ENCODE results near the gene SCYL1.
A peak's percentile ranks its signal among the peaks of the same experiment; 100 is the strongest.
"Not testable (repeated sequence)": the region's sequence is repeated elsewhere in the genome, so short reads cannot be mapped to it uniquely, and the experiment has no call there.

The SCYL1 gene

DNA sequence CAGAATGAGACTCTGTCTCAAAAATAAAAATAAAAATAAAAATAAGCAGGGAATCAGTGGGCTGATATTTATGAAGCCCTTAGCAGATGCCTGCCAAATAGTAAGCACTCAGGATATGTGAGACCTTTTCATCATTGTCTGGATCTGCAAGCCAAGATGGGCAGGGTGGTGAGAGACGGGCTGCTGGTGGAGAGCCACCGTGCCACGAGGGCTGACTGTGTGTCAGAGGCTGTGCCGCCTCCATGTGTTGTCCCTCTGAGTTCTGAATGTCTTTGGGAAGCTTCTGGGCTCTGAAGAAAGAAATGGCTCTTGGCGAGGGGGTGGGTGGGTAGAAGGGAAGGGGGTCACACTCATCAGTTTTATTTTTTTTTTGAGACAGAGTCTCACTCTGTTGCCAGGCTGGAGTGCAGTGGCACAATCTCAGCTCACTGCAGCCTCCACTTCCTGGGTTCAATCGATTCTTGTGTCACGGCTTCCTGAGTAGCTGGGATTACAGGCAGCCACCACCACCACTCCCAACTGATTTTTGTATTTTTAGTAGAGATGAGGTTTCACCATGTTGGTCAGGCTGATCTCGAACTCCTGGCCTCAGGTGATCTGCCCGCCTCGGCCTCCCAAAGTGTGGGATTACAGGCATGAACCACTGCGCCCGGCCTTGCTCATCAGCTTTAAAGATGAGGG, 40.1 kb downstream of the SCYL1 start:
- peaks cover 27% of the 10 kb centered on the region for H3K4me1 ChIP-seq (ENCODE audit: control insufficient read depth, insufficient read depth, low read length)
- not testable (repeated sequence) for H3K27me3 ChIP-seq (ENCODE audit: control insufficient read depth, insufficient read depth, low read length); H3K36me3 ChIP-seq (ENCODE audit: control insufficient read depth, insufficient read depth, low read length); H3K4me3 ChIP-seq (ENCODE audit: low read length); H3K9ac ChIP-seq (ENCODE audit: low read length); H3K9me3 ChIP-seq (ENCODE audit: control insufficient read depth, low read length)

DNA sequence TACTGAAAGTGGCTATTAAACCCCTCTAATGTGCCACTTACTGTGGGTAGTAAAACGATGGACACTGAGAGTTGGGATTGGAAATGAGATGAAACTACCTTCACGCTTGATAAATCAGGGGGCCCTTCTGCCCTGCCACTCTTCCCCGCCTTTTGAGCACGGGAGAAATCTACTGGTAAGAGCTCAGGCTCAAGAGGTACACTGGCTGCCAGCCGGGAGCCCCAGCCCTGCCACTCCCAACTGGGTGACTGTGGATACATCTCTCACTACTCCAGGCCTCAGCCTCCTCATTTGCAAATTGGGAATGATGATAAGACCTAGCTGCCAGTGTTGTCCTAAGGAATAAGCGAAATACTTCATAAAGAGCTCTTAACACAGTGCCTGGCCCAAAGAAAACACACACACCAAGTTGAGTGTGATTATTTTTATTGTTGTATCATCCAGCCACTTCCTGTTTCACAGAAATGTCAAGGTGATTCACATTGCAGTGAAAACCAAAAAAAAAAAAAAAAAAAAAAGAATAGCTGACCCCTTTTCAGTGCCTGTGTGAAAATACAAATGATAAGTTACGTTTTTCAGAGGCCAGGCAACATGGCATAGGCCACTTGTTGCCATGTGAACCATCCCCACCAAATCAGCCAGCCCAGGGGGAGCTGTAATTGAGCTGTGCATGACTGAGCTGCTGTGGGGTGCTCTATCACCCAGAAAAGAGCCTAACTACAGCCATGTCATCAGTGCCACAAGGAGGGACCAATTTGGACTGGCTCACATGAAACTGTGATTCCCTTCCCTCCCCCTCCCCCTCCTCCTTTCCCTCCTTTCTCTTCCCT, 41.0 kb downstream of the SCYL1 start:
- Histone ChIP-seq H3K4me3 (ENCODE audit: low read length) (no peak overlapping the region), H3K27me3 (ENCODE audit: control insufficient read depth, insufficient read depth, low read length) (no peaks in the 10 kb centered on the region), H3K4me1 (ENCODE audit: control insufficient read depth, insufficient read depth, low read length) (peaks cover 23% of the 10 kb centered on the region), H3K9me3 (ENCODE audit: control insufficient read depth, low read length) (no peaks in the 10 kb centered on the region), H3K36me3 (ENCODE audit: control insufficient read depth, insufficient read depth, low read length) (no peaks in the 10 kb centered on the region), H3K9ac (ENCODE audit: low read length) (no peak overlapping the region)

DNA sequence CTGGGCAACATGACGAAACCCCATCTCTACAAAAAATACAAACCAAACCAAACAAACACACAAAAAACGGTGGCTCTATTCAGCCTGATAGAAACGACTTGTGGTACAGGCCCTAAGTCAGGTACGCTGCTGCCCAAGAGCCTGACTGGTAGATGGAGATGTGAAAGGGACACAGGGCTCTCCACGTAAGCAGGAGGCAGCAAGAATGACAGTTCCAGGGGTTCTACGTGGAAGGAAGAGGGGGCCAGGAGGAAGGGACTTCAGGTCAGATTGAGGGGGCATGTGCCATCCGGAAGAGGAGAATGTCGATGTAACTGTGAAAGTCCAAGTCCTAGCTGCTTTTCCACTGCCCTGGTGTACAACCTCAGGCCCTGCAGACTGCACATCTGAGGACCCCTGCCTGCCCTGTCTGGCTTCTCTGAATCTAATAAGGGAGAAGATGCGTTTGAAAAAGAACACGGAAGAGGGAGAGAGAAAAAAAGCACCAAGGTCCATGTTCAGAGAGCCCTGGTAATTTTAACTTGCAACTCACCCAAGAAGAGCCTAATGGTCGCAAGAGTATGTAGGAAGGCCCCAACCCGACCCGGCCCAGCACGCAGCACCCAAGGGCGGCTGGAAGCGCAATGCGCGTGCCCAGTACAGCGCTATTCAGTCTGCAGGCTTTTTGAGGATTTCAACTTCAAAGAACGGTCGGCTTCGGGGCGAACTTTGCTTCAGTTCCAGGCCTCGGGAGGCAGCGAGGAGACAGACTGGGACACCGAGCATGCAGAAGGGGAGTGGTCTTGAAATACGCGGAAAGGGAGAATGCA, 44.5 kb downstream of the SCYL1 start:
- Histone ChIP-seq H3K27me3 (ENCODE audit: control insufficient read depth, insufficient read depth, low read length) (no peaks in the 10 kb centered on the region), H3K4me1 (ENCODE audit: control insufficient read depth, insufficient read depth, low read length) (peaks cover 45% of the 10 kb centered on the region), H3K4me3 (ENCODE audit: low read length) (peak overlapping the region; percentile 91), H3K36me3 (ENCODE audit: control insufficient read depth, insufficient read depth, low read length) (no peaks in the 10 kb centered on the region), H3K9me3 (ENCODE audit: control insufficient read depth, low read length) (no peaks in the 10 kb centered on the region), H3K9ac (ENCODE audit: low read length) (peak overlapping the region; percentile 82)

DNA sequence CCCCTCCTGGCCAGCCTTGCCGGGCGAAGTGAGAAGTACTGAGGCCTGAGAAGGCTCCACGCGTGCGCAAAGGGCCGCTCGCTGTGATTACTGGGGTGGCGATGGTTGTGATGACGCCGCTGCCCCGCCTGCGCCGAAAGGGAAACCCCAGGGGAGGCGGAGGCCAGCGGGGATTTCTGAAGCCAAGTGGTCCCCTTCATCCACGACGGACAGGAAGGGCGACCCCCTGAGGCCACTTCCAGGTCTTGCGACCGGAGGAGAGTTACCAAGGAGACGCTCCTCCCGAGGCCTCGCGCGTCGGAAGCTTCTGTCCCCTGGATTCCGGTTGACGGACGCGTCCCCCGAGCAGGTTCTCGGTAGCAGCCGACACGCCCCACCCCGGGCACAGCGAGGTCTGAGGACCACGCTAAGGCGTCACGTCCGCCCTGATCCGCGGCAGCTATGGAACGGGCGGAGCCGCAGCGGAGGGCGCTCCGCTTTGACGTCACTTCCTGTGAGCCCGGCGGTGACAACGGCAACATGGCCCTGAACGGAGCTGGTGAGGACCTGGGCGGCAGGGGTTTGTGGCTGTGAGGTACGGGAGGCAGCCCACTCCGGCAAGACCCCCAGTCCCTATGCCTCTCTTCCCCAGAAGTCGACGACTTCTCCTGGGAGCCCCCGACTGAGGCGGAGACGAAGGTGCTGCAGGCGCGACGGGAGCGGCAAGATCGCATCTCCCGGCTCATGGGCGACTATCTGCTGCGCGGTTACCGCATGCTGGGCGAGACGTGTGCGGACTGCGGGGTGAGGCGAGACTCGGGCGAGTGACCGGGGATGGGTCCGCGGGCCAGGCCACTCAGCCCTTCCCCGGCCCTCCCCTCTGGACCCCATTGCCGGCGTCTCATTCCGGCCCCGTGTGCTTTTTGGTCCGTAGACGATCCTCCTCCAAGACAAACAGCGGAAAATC, 45.4 kb downstream of the SCYL1 start, which contains the start of gene ZNRD2:
ZNRD2 (plus strand) TSS at position 505 of the 946 bp plus-strand sequence; CDS start at position 520, 15 bp downstream.
- H3K36me3 ChIP-seq (ENCODE audit: control insufficient read depth, insufficient read depth, low read length), result no peaks in the 10 kb centered on the region
- no peaks in the 10 kb centered on the region for H3K9me3 ChIP-seq (ENCODE audit: control insufficient read depth, low read length)
- H3K27me3 ChIP-seq (ENCODE audit: control insufficient read depth, insufficient read depth, low read length), result no peaks in the 10 kb centered on the region
- H3K4me3 ChIP-seq (ENCODE audit: low read length), result peak within 1 kb of the TSS; percentile 91
- peak within 1 kb of the TSS; percentile 82 for H3K9ac ChIP-seq (ENCODE audit: low read length)
- H3K4me1 ChIP-seq (ENCODE audit: control insufficient read depth, insufficient read depth, low read length), result peaks cover 51% of the 10 kb centered on the region

DNA sequence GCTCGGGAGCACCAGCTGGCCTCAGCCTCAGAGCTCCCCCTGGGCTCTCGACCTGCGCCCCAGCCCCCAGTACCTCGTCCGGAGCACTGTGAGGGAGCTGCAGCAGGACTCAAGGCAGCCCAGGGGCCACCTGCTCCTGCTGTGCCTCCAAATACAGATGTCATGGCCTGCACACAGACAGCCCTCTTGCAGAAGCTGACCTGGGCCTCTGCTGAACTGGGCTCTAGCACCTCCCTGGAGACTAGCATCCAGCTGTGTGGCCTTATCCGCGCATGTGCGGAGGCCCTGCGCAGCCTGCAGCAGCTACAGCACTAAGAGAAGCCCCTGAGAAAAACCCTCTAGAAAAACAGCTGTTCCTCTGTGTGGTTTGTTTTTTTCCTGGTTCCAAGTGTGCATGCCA, 46.5 kb downstream of the SCYL1 start:
- Histone ChIP-seq H3K4me1 (ENCODE audit: control insufficient read depth, insufficient read depth, low read length) (peaks cover 58% of the 10 kb centered on the region), H3K4me3 (ENCODE audit: low read length) (peak overlapping the region; percentile 91), H3K27me3 (ENCODE audit: control insufficient read depth, insufficient read depth, low read length) (no peaks in the 10 kb centered on the region), H3K9me3 (ENCODE audit: control insufficient read depth, low read length) (no peaks in the 10 kb centered on the region), H3K36me3 (ENCODE audit: control insufficient read depth, insufficient read depth, low read length) (no peaks in the 10 kb centered on the region), H3K9ac (ENCODE audit: low read length) (no peak overlapping the region)

DNA sequence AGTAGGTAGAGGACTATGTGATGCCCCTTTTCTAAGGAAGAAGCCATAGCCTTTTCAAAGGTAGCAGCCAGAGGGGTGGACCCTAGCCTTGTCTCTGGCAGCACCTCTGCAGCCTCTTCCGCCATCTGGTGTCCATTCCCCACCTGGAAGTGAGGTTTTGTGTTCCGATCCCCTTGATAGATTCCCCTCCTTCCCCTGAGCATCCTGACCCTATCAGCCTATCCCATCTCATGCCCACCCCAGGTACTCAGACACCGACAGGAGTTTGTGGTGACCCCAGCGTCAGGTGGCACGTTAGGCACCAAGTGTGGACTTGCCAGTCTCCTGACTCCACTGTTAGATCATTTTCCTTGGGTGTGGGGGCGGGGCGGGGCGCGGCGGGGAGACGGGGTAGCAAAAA, 47.1 kb downstream of the SCYL1 start:
- Histone ChIP-seq H3K9me3 (ENCODE audit: control insufficient read depth, low read length) (no peaks in the 10 kb centered on the region), H3K36me3 (ENCODE audit: control insufficient read depth, insufficient read depth, low read length) (no peaks in the 10 kb centered on the region), H3K4me1 (ENCODE audit: control insufficient read depth, insufficient read depth, low read length) (peaks cover 63% of the 10 kb centered on the region), H3K27me3 (ENCODE audit: control insufficient read depth, insufficient read depth, low read length) (no peaks in the 10 kb centered on the region), H3K9ac (ENCODE audit: low read length) (no peak overlapping the region), H3K4me3 (ENCODE audit: low read length) (peak overlapping the region; percentile 91)

DNA sequence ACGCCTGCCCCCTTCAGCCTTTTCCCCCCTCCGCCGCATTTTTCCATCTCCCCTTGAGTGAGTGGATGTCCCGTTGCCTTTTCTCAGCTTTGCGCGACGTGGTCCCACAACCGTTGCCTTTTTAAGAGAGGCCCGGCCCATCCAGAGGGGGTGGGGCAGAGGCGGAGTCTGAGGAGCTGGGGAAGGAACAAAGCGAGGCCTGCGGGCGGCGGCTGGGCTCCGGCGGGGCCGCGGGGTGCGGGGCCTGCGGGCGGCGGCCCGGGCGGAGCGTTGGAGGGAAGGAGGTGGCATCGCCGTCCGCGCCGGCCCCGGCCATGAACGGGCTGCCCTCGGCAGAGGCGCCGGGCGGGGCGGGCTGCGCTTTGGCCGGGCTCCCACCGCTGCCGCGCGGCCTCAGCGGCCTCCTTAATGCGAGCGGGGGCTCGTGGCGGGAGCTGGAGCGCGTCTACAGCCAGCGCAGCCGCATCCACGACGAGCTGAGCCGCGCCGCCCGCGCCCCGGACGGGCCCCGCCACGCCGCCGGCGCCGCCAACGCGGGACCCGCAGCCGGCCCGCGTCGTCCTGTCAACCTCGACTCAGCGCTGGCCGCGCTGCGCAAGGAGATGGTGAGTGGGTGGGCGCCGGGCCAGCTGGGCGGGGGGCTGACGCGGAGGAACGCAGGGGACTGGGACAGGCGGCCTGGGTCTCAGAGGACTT, 47.6 kb downstream of the SCYL1 start, which contains the start of gene FAM89B:
FAM89B (plus strand) TSS at position 183 of the 696 bp plus-strand sequence; CDS start at position 315, 132 bp downstream.
- Histone ChIP-seq H3K4me1 (ENCODE audit: control insufficient read depth, insufficient read depth, low read length) (peaks cover 69% of the 10 kb centered on the region), H3K36me3 (ENCODE audit: control insufficient read depth, insufficient read depth, low read length) (no peaks in the 10 kb centered on the region), H3K9ac (ENCODE audit: low read length) (peak within 1 kb of the TSS; percentile 33), H3K27me3 (ENCODE audit: control insufficient read depth, insufficient read depth, low read length) (no peaks in the 10 kb centered on the region), H3K9me3 (ENCODE audit: control insufficient read depth, low read length) (no peaks in the 10 kb centered on the region), H3K4me3 (ENCODE audit: low read length) (peak within 1 kb of the TSS; percentile 91)

DNA sequence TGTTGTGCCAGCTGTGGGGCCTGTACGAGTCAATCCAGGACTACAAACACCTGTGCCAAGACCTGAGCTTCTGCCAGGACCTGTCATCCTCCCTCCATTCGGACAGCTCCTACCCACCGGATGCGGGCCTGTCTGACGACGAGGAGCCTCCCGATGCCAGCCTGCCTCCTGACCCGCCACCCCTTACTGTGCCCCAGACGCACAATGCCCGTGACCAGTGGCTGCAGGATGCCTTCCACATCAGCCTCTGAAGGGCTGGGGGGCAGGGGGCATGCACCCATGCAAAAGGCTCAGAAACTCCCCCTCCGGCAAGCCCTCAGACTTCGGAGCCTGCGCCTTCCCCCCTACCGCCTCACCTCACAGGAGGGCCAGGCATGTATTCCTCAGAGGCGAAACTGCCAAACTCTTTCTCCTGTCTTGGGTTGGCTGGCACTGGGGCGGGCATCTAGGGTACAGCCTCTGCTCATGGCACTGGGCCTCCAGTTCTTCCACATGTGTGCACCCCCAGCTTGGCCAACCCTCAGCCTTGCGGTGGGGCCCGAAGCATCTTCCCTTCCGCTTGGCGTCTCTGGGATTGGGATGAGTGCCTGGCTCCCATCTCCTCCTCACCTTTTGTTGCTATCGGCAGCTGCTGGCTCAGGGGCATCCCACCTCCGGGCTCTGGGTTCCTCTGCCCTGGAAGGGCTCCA, 48.7 kb downstream of the SCYL1 start:
- no peaks in the 10 kb centered on the region for H3K9me3 ChIP-seq (ENCODE audit: control insufficient read depth, low read length)
- H3K27me3 ChIP-seq (ENCODE audit: control insufficient read depth, insufficient read depth, low read length), result no peaks in the 10 kb centered on the region
- H3K4me1 ChIP-seq (ENCODE audit: control insufficient read depth, insufficient read depth, low read length), result peaks cover 75% of the 10 kb centered on the region
- peak overlapping the region; percentile 33 for H3K9ac ChIP-seq (ENCODE audit: low read length)
- no peak overlapping the region for H3K4me3 ChIP-seq (ENCODE audit: low read length)
- no peaks in the 10 kb centered on the region for H3K36me3 ChIP-seq (ENCODE audit: control insufficient read depth, insufficient read depth, low read length)

DNA sequence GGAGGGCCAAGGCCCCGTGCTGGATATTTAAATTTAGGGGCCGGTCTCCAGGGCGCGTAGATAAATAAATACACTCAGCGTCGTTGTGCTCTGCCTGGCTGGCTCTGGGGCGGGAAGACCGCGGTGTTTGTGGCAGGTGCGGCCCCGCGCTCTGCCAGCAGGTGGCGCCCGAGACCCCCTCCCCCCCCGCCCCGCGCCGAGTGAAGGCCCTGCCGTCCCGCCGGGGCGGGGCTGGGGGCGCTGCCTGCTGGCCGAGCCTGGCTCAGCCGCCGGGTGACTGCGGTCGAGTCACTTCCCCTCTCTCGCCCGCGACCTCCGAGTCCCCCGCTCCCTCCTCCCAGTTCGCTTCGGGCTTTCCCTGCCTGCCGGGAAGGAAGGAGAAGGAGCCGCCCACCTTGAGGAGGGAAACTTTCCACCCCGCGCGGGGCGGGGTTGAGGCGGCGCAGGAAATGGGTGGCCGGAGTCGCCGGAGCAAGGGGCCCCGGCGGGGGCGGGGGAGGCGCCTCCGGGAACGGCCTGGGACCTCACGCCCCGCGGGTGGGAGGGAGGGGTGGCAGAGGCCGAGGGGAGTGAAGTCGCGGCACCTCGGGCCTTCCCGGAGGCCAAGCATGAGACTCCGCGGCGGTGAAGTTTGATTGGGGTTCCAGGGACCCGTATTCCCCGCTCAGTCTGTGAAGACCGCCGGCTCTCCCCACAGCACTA, 49.4 kb downstream of the SCYL1 start:
- H3K36me3 ChIP-seq (ENCODE audit: control insufficient read depth, insufficient read depth, low read length), result no peaks in the 10 kb centered on the region
- H3K4me3 ChIP-seq (ENCODE audit: low read length), result peak overlapping the region; percentile 37
- peak overlapping the region; percentile 50 for H3K9ac ChIP-seq (ENCODE audit: low read length)
- peaks cover 74% of the 10 kb centered on the region for H3K4me1 ChIP-seq (ENCODE audit: control insufficient read depth, insufficient read depth, low read length)
- no peaks in the 10 kb centered on the region for H3K27me3 ChIP-seq (ENCODE audit: control insufficient read depth, insufficient read depth, low read length)
- H3K9me3 ChIP-seq (ENCODE audit: control insufficient read depth, low read length), result no peaks in the 10 kb centered on the region
